H1 (cell line): ENCODE data around the gene PLAAT2. TPM values are rescaled to one million over a fixed set of nuclear protein-coding genes. Genes with fewer than 3 reads are reported as not detected.
"Not testable (repeated sequence)": the region's sequence is repeated elsewhere in the genome, so short reads cannot be mapped to it uniquely, and the experiment has no call there.

Experiments
- CTCF ChIA-PET: fragments of 300-600 bp; sonication (Branson Sonifier 250); formaldehyde crosslinking; loops from one replicate; lab custom pipeline; 2021; ENCODE audit not compliant: partially characterized antibody; lab: Charles Lee
- POLR2A ChIA-PET: fragments of 300-600 bp; sonication (Branson Sonifier 250); formaldehyde crosslinking; loops from one replicate; lab custom pipeline; 2021; ENCODE audit warnings: inconsistent platforms; ENCODE audit not compliant: partially characterized antibody; lab: Charles Lee
- DNase-seq, 2 experiments: peaks; one replicate each; pipeline versions ENCODE4 v3.0.0 to v3.0.0-alpha.2; 2010 to 2022; ENCODE audit warnings: low spot score in 2 of 2, low read depth in 1 of 2, mixed read lengths in 1 of 2
- FAIRE-seq: peaks from 2 replicates; lab custom pipeline; 2011; peaks lifted over from hg19 to GRCh38; lab: Jason Lieb, UNC
- H2AFZ ChIP-seq: 2 replicates; pipeline ENCODE4 v1.8.1; 2012; ENCODE audit warnings: low read length, inconsistent platforms
- H2AK5ac ChIP-seq: 2 replicates; pipeline ENCODE4 v1.6.1; 2013; ENCODE audit warnings: low read depth, low read length
- H2BK120ac ChIP-seq: replicated peaks from 2 replicates; pipeline ENCODE3; 2013; ENCODE audit warnings: low read depth, low read length, inconsistent platforms
- H2BK12ac ChIP-seq: 2 replicates; pipeline ENCODE4 v1.6.1; 2013; ENCODE audit warnings: low read depth, low read length
- H2BK15ac ChIP-seq: 2 replicates; pipeline ENCODE4 v1.6.1; 2013; ENCODE audit warnings: low read length
- H2BK20ac ChIP-seq: 2 replicates; pipeline ENCODE4 v1.6.1; 2013; ENCODE audit warnings: low read length
- H2BK5ac ChIP-seq: 2 replicates; pipeline ENCODE4 v1.6.1; 2013; ENCODE audit warnings: low read depth, low read length
- H3K14ac ChIP-seq: 2 replicates; pipeline ENCODE4 v1.6.1; 2013; ENCODE audit warnings: inconsistent platforms; ENCODE audit not compliant: insufficient read length
- H3K18ac ChIP-seq: 2 replicates; pipeline ENCODE4 v1.6.1; 2013; ENCODE audit warnings: low read length; ENCODE audit errors: extremely low read depth
- H3K23ac ChIP-seq: 2 replicates; pipeline ENCODE4 v1.6.1; 2013; ENCODE audit warnings: inconsistent platforms; ENCODE audit not compliant: insufficient read length
- H3K23me2 ChIP-seq: 2 replicates; pipeline ENCODE4 v1.6.1; 2013; ENCODE audit warnings: low read depth, low read length
- H3K27ac ChIP-seq: 2 replicates; pipeline ENCODE4 v1.6.1; 2011; ENCODE audit warnings: low read depth, low read length, inconsistent platforms
- H3K27me3 ChIP-seq, 4 experiments: replicated peaks in 1 of 4; 1 replicate in 1 of 4; 2 replicates in 3 of 4; pipeline versions ENCODE4 v1.6.1 to v1.8.1; 2011 to 2013; ENCODE audit warnings: low read length in 3 of 4, mild to moderate bottlenecking in 3 of 4, inconsistent platforms in 2 of 4, mixed read lengths in 2 of 4, moderate library complexity in 1 of 4; ENCODE audit not compliant: control insufficient read depth in 3 of 4, insufficient read depth in 3 of 4; ENCODE audit errors: extremely low read depth in 1 of 4
- H3K36me3 ChIP-seq, 4 experiments: 2 replicates each; pipeline versions ENCODE4 v1.6.1 to v1.8.1; 2011 to 2013; ENCODE audit warnings: mild to moderate bottlenecking in 4 of 4, low read length in 3 of 4, moderate library complexity in 2 of 4, control low read depth in 1 of 4, inconsistent platforms in 1 of 4; ENCODE audit not compliant: insufficient read depth in 4 of 4, control insufficient read depth in 2 of 4
- H3K4ac ChIP-seq: replicated peaks from 2 replicates; pipeline ENCODE3; 2013; ENCODE audit warnings: low read length, low read depth, mixed read lengths, inconsistent platforms; ENCODE audit not compliant: insufficient read length
- H3K4me1 ChIP-seq, 4 experiments: replicated peaks in 1 of 4; 1 replicate in 1 of 4; 2 replicates in 3 of 4; pipeline versions ENCODE4 v1.6.1 to v1.8.1; 2011 to 2013; ENCODE audit warnings: low read length in 3 of 4, inconsistent platforms in 2 of 4, mixed read lengths in 1 of 4; ENCODE audit not compliant: insufficient read depth in 4 of 4, control insufficient read depth in 3 of 4
- H3K4me2 ChIP-seq, 2 experiments: 2 replicates each; pipeline versions ENCODE4 v1.6.1 to v1.8.1; 2011 to 2013; ENCODE audit warnings: low read depth in 2 of 2, low read length in 2 of 2, control low read depth in 1 of 2, inconsistent platforms in 1 of 2, mild to moderate bottlenecking in 1 of 2; ENCODE audit not compliant: insufficient read depth in 1 of 2
- H3K4me3 ChIP-seq, 4 experiments: fragments of 200-600, 300-600 bp in 1 of 4; sonication (generic), shearing (Covaris generic), sonication (Bioruptor Twin) in 1 of 4; 2 replicates each; pipeline versions ENCODE4 v1.5.1 to v1.8.1; 2011 to 2016; ENCODE audit warnings: low read length in 4 of 4, low read depth in 3 of 4, control low read depth in 2 of 4, inconsistent platforms in 2 of 4, mild to moderate bottlenecking in 2 of 4, mixed read lengths in 1 of 4, moderate library complexity in 1 of 4; ENCODE audit not compliant: insufficient read depth in 2 of 4; ENCODE audit errors: extremely low read depth in 1 of 4
- H3K56ac ChIP-seq: replicated peaks from 2 replicates; pipeline ENCODE3; 2013; ENCODE audit warnings: low read depth, mild to moderate bottlenecking, mixed read lengths, low read length, inconsistent platforms; ENCODE audit not compliant: insufficient read length
- H3K79me1 ChIP-seq: 2 replicates; pipeline ENCODE4 v1.6.1; 2013; ENCODE audit warnings: low read depth, low read length, control low read depth
- H3K79me2 ChIP-seq, 2 experiments: 2 replicates each; pipeline versions ENCODE4 v1.6.1 to v1.8.1; 2012 to 2013; ENCODE audit warnings: low read length in 2 of 2, mild to moderate bottlenecking in 2 of 2, inconsistent platforms in 1 of 2; ENCODE audit not compliant: insufficient read depth in 2 of 2, control insufficient read depth in 1 of 2
- H3K9ac ChIP-seq, 4 experiments: replicated peaks in 1 of 4; 1 replicate in 1 of 4; 2 replicates in 3 of 4; pipeline versions ENCODE4 v1.6.1 to v1.8.1; 2011 to 2013; ENCODE audit warnings: low read depth in 3 of 4, low read length in 3 of 4, control low read depth in 2 of 4, mild to moderate bottlenecking in 2 of 4, moderate library complexity in 2 of 4, inconsistent platforms in 1 of 4; ENCODE audit errors: extremely low read depth in 1 of 4
- H3K9me3 ChIP-seq, 2 experiments: 2 replicates each; pipeline versions ENCODE4 v1.6.1 to v1.8.1; 2012 to 2013; ENCODE audit warnings: mild to moderate bottlenecking in 2 of 2, moderate library complexity in 2 of 2, control low read depth in 1 of 2, inconsistent platforms in 1 of 2, low read depth in 1 of 2, low read length in 1 of 2, mixed read lengths in 1 of 2; ENCODE audit not compliant: insufficient read depth in 2 of 2
- H4K20me1 ChIP-seq, 2 experiments: replicated peaks in 1 of 2; 2 replicates each; pipeline versions ENCODE3 to v1.8.1; 2011 to 2013; ENCODE audit warnings: inconsistent platforms in 2 of 2, low read length in 2 of 2, mild to moderate bottlenecking in 1 of 2; ENCODE audit not compliant: insufficient read depth in 2 of 2, control insufficient read depth in 1 of 2
- H4K5ac ChIP-seq: 2 replicates; pipeline ENCODE4 v1.6.1; 2013; ENCODE audit warnings: low read length, low read depth, mixed read lengths, inconsistent platforms; ENCODE audit not compliant: insufficient read length
- H4K8ac ChIP-seq: 2 replicates; pipeline ENCODE4 v1.8.0; 2013; ENCODE audit warnings: mild to moderate bottlenecking, moderate library complexity, low read length, inconsistent platforms; ENCODE audit not compliant: insufficient read depth; ENCODE audit errors: extremely low read depth
- H4K91ac ChIP-seq: replicated peaks from 2 replicates; pipeline ENCODE3; 2013; ENCODE audit warnings: low read length, mixed read lengths, inconsistent platforms; ENCODE audit not compliant: insufficient read length
- WGBS, 2 experiments: shearing (Covaris generic) in 1 of 2; methylation state at CpG; one replicate each; pipeline versions ENCODE4 v1.1.6 to v1.1.7; 2013 to 2015; ENCODE audit warnings: low lambda C conversion rate in 2 of 2, mixed read lengths in 2 of 2, inconsistent platforms in 1 of 2, low coverage in 1 of 2, missing lambda C conversion rate in 1 of 2; ENCODE audit not compliant: insufficient replicate concordance in 2 of 2, insufficient coverage in 1 of 2, insufficient read length in 1 of 2; ENCODE audit errors: extremely low coverage in 1 of 2, missing lambda C conversion rate in 1 of 2; 5-methylcytosine and 5-hydroxymethylcytosine counted together
- polyA plus RNA-seq, 7 experiments: library from polyadenylated mRNA; depleted of rRNA in 3 of 7; stranded (reverse) in 5 of 7; unstranded in 2 of 7; fragments of >200 nt in 5 of 7; fragments of 200-250 nt in 2 of 7; gene quantifications; 1 replicate in 5 of 7; 2 replicates in 1 of 7; 4 replicates in 1 of 7; pipeline versions ENCODE4 v1.2.1 to v1.2.3, GENCODE V29; 2011 to 2013; ENCODE audit warnings: missing spikeins in 2 of 7, mixed read lengths in 2 of 7
- total RNA-seq: library from RNA; stranded (reverse); fragmentation: NEBNext Ultra II Directional; extraction: Animal tissue kit (Norgen Biotek cat#: 25700); gene quantifications from 2 replicates; pipeline ENCODE4 v1.2.1, GENCODE V29; 2021

The PLAAT2 gene
- total and polyA plus RNA-seq, 2 of the 8 experiments (the other 6 are each of a cell fraction or from before 2014, with no cell fraction given): 0.39 TPM; not detected in 1

GRCh38 chr11:63550156-63550700 is 13.0 kb downstream of the PLAAT2 start:
- H3K18ac ChIP-seq, DNase-seq, H3K4me2 ChIP-seq, H3K27me3 ChIP-seq, H2BK12ac ChIP-seq, H4K5ac ChIP-seq, H3K4me3 ChIP-seq, H4K20me1 ChIP-seq, H2AK5ac ChIP-seq, H3K9ac ChIP-seq, H3K36me3 ChIP-seq, H3K23ac ChIP-seq, H3K79me1 ChIP-seq, H3K23me2 ChIP-seq, H3K79me2 ChIP-seq, H2BK120ac ChIP-seq, H3K14ac ChIP-seq, H3K4me1 ChIP-seq, H3K27ac ChIP-seq, H2BK5ac ChIP-seq, H3K56ac ChIP-seq, H2AFZ ChIP-seq, H4K91ac ChIP-seq, FAIRE-seq, H3K9me3 ChIP-seq, POLR2A ChIA-PET, H2BK15ac ChIP-seq, H4K8ac ChIP-seq, H3K4ac ChIP-seq, H2BK20ac ChIP-seq: not testable (repeated sequence)
- CTCF ChIA-PET: interaction anchor here (1.3 to 1.9 kb wide), 2 partner anchors 14 to 21 kb away, joined by 3 to 5 read pairs; partner anchors contain the start of gene PLAAT4
- WGBS, 2 experiments: 81% methylated on average over 17 of the region's 31 CpGs; no CpG with 5 or more reads in 1 of the 2 experiments
